Measurements from ENCODE around the gene ACP1.

- TF ChIP-seq CTCF (conservative IDR thresholded peaks at IDR 0.05; ENCODE audit: low read depth in 2 of 2), result no peak
- TF ChIP-seq EZH2phosphoT487 (IDR thresholded peaks at IDR 0.05; ENCODE audit: unreplicated experiment), result no peak
- no peak for TF ChIP-seq EZH2 (IDR thresholded peaks at IDR 0.05; ENCODE audit: low read depth, unreplicated experiment)
Observed at GRCh38 chr2:268323-268722, 3.6 kb downstream of the ACP1 start.

Measured in GM23338 (cell line).